Esophagus squamous epithelium (tissue), 5 donors: ENCODE results near the gene PTPRN2. TPM values are rescaled to one million over a fixed set of nuclear protein-coding genes. Genes with fewer than 3 reads are reported as not detected.

Experiments used
- DNase-seq: peaks from one replicate; lab custom pipeline; 2025; lab: John Stamatoyannopoulos, UW
- H3K27ac ChIP-seq, 4 donors: fragments of 200-600 bp; sonication (generic); one replicate each; pipeline ENCODE4 v1.5.1; 2016 to 2019; ENCODE audit warnings: mild to moderate bottlenecking in 1 of 4
- H3K27me3 ChIP-seq, 4 donors: fragments of 200-600 bp; sonication (generic); 1 replicate in 3 of 4; 2 replicates in 1 of 4; pipeline versions ENCODE4 v1.5.1 to v1.6.0; 2017 to 2021; ENCODE audit warnings: antibody characterized with exemption in 1 of 4
- H3K36me3 ChIP-seq, 3 donors: fragments of 200-600 bp; sonication (generic); one replicate each; pipeline ENCODE4 v1.5.1; 2016 to 2019
- H3K4me1 ChIP-seq, 3 donors: fragments of 200-600 bp; sonication (generic); one replicate each; pipeline ENCODE4 v1.5.1; 2017 to 2019
- H3K4me3 ChIP-seq, 4 donors: fragments of 200-600 bp; sonication (generic); 1 replicate in 3 of 4; 2 replicates in 1 of 4; pipeline ENCODE4 v1.5.1; 2016 to 2019; ENCODE audit warnings: mild to moderate bottlenecking in 2 of 4, moderate library complexity in 1 of 4
- H3K9me3 ChIP-seq, 3 donors: fragments of 200-600 bp; sonication (generic); one replicate each; pipeline ENCODE4 v1.5.1; 2016 to 2019
- CTCF ChIP-seq, 6 experiments: fragments of 450-650 bp in 4 of 6; fragments of 200-600 bp in 2 of 6; sonication (generic) in 2 of 6; IDR thresholded peaks; one replicate each; pipeline ENCODE4 v1.5.1; 2016 to 2019; ENCODE audit warnings: antibody characterized with exemption in 6 of 6, mild to moderate bottlenecking in 4 of 6, moderate library complexity in 4 of 6
- POLR2A ChIP-seq, 4 donors: fragments of 450-650 bp; IDR thresholded peaks; one replicate each; pipeline ENCODE4 v1.6.1; 2017; ENCODE audit warnings: antibody characterized with exemption in 4 of 4, mild to moderate bottlenecking in 4 of 4, moderate library complexity in 3 of 4
- WGBS, 2 donors: methylation state at CpG; one replicate each; pipeline ENCODE4 v1.1.5; 2018; 5-methylcytosine and 5-hydroxymethylcytosine counted together
- intact Hi-C: fragments of 100-400 bp; cut with DNase I; formaldehyde crosslinking; loops from one replicate; pipeline ENCODE4 v1.15.0; 2022
- total RNA-seq, 4 donors: library from RNA; depleted of rRNA; stranded (reverse); fragments of >200 nt; gene quantifications; one replicate each; pipeline ENCODE4 v1.1.0, GENCODE V29; 2016
- donor health status: DM: yes; HTN: yes; CAD: no.

The PTPRN2 gene
- total RNA-seq, 4 donors from 2014 or later = 0.38 to 2.7 (median 1.0) TPM

GRCh38 chr7:157789942-157790341, 797.7 kb downstream of the PTPRN2 start:
- Histone ChIP-seq H3K27me3 (peaks cover 0 to 6% (median 0%) of the 10 kb centered on the region in 4 donors), H3K4me3 (no peak overlapping the region), H3K4me1 (no peaks in the 10 kb centered on the region), H3K27ac (no peak overlapping the region), H3K9me3 (no peaks in the 10 kb centered on the region), H3K36me3 (no peaks in the 10 kb centered on the region)
- WGBS, 2 donors = 85 to 90% methylated on average over 4 of the region's 4 CpGs
- DNase-seq = no peak
- TF ChIP-seq CTCF (IDR thresholded peaks at IDR 0.05) = no peak
- TF ChIP-seq POLR2A (IDR thresholded peaks at IDR 0.05) = no peak
- intact Hi-C loops = no loop called here

GRCh38 chr7:157789094-157789493, 798.5 kb downstream of the PTPRN2 start:
- 85 to 97% methylated on average over 5 to 9 of the region's 12 CpGs for WGBS, 2 donors

GRCh38 chr7:157788573-157788972, 799.0 kb downstream of the PTPRN2 start:
- no peak overlapping the region for H3K4me3 ChIP-seq
- no peaks in the 10 kb centered on the region for H3K9me3 ChIP-seq
- H3K27me3 ChIP-seq = peaks cover 0 to 3% (median 0%) of the 10 kb centered on the region in 4 donors
- intact Hi-C loops = no loop called here
- TF ChIP-seq POLR2A (IDR thresholded peaks at IDR 0.05) (no peak), CTCF (IDR thresholded peaks at IDR 0.05) (no peak)
- WGBS, 2 donors = 90% methylated on average over 2 of the region's 12 CpGs; no CpG with 5 or more reads in 1 of the 2 donors
- no peak for DNase-seq
- no peak overlapping the region for H3K27ac ChIP-seq
- no peaks in the 10 kb centered on the region for H3K36me3 ChIP-seq
- no peaks in the 10 kb centered on the region for H3K4me1 ChIP-seq

More at GRCh38 chr7:157789094-157789493, 798.5 kb downstream of the PTPRN2 start:
- intact Hi-C loops = no loop called here
- no peak for DNase-seq
- Histone ChIP-seq H3K36me3 (no peaks in the 10 kb centered on the region), H3K27me3 (peaks cover 0 to 4% (median 0%) of the 10 kb centered on the region in 4 donors), H3K4me1 (no peaks in the 10 kb centered on the region), H3K9me3 (no peaks in the 10 kb centered on the region), H3K27ac (no peak overlapping the region), H3K4me3 (no peak overlapping the region)
- no peak for TF ChIP-seq CTCF (IDR thresholded peaks at IDR 0.05)
- no peak for TF ChIP-seq POLR2A (IDR thresholded peaks at IDR 0.05)

- Histone ChIP-seq H3K36me3 (no peaks in the 10 kb centered on the region), H3K4me3 (no peak overlapping the region), H3K4me1 (no peaks in the 10 kb centered on the region), H3K27ac (no peak overlapping the region), H3K9me3 (no peaks in the 10 kb centered on the region), H3K27me3 (no peaks in the 10 kb centered on the region)
- DNase-seq = no peak
- intact Hi-C loops = no loop called here
- TF ChIP-seq POLR2A (IDR thresholded peaks at IDR 0.05) (no peak), CTCF (IDR thresholded peaks at IDR 0.05) (no peak)
- 86% methylated on average over 6 of the region's 13 CpGs; no CpG with 5 or more reads in 1 of the 2 donors for WGBS, 2 donors
Measured at GRCh38 chr7:157787275-157787701, 800.3 kb downstream of the PTPRN2 start.

GRCh38 chr7:157786375-157787274, 801.0 kb downstream of the PTPRN2 start:
- Histone ChIP-seq H3K27ac (no peak overlapping the region), H3K4me3 (no peak overlapping the region), H3K9me3 (no peaks in the 10 kb centered on the region), H3K27me3 (no peaks in the 10 kb centered on the region), H3K36me3 (no peaks in the 10 kb centered on the region), H3K4me1 (no peaks in the 10 kb centered on the region)
- TF ChIP-seq CTCF (IDR thresholded peaks at IDR 0.05) (no peak), POLR2A (IDR thresholded peaks at IDR 0.05) (no peak)
- intact Hi-C loops = no loop called here
- no peak for DNase-seq
- WGBS, 2 donors = 89 to 97% methylated on average over 8 to 9 of the region's 47 CpGs
